Adrenal gland (tissue), 5 donors: ENCODE data around the gene ADSL.

ENCODE experiments used
- POLR2A ChIP-seq, 2 donors: fragments of 450-650 bp; IDR thresholded peaks; one replicate each; pipeline ENCODE4 v1.6.1; 2017; ENCODE audit warnings: antibody characterized with exemption in 2 of 2, mild to moderate bottlenecking in 2 of 2, moderate library complexity in 1 of 2
- TF ChIP-seq, protein P1 (sequence below), 6 experiments: fragments of 450-650 bp in 4 of 6; fragments of 200-600 bp in 2 of 6; sonication (generic) in 1 of 6; IDR thresholded peaks; 1 replicate in 5 of 6; 2 replicates in 1 of 6; pipeline versions ENCODE4 v1.5.1 to v1.8.0; 2016 to 2021; ENCODE audit warnings: antibody characterized with exemption in 6 of 6, mild to moderate bottlenecking in 2 of 6, moderate library complexity in 1 of 6
- donor health status: DM: no; HTN: no; CAD: no.

DNA sequence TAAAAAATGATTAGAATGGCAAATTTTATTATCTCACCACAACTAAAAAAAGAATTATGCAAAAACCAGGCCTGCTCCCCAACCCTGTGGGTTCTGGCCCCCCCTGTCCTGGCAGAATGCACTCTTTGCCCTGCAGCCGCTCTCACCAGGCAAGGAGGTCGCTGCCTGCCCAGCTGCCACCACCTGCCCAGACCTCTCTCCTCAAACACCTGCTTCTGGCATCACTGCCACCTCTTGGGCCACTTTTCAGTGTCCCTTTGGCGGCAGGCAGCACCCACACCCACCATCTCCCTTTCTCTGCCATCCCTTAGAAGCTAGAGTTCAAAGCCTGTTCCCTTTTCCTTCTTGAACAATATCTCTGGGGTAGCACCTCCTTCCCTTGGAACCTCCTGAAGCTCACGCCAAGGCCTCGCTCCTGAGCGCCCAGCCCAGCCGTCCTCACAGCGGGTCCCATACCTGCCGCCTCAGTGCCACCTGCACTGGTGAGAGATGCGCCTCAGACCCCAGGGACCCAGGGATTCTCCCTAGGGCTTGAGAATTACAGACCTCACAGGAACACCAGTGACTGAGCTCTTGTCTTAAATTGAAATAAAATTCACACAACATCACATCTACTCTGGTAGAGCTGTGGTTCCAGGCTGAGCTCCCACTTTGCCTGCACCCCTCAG, 68.7 kb downstream of the ADSL start:
- TF ChIP-seq, protein P1, sequence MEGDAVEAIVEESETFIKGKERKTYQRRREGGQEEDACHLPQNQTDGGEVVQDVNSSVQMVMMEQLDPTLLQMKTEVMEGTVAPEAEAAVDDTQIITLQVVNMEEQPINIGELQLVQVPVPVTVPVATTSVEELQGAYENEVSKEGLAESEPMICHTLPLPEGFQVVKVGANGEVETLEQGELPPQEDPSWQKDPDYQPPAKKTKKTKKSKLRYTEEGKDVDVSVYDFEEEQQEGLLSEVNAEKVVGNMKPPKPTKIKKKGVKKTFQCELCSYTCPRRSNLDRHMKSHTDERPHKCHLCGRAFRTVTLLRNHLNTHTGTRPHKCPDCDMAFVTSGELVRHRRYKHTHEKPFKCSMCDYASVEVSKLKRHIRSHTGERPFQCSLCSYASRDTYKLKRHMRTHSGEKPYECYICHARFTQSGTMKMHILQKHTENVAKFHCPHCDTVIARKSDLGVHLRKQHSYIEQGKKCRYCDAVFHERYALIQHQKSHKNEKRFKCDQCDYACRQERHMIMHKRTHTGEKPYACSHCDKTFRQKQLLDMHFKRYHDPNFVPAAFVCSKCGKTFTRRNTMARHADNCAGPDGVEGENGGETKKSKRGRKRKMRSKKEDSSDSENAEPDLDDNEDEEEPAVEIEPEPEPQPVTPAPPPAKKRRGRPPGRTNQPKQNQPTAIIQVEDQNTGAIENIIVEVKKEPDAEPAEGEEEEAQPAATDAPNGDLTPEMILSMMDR (IDR thresholded peaks at IDR 0.05) = no peak
- TF ChIP-seq POLR2A (IDR thresholded peaks at IDR 0.05) = no peak
